Endothelial cell of hepatic sinusoid (primary cell): ENCODE data around the gene SLC1A3.
"Not testable (repeated sequence)": the region's sequence is repeated elsewhere in the genome, so short reads cannot be mapped to it uniquely, and the experiment has no call there.

Experiments
- in situ Hi-C: cut with HindIII; loops from 2 replicates; pipeline ENCODE4 v1.10.0; 2017; ENCODE audit warnings: low sequenced_read_pairs

Gene SLC1A3

GRCh38 chr5:36606428-36607113, at the start of gene SLC1A3:
Gene SLC1A3, plus strand, starts transcription at chr5:36606606. Its CDS starts 1,818 bp downstream, at chr5:36608424.
- in situ Hi-C loops = no loop called here

GRCh38 chr5:36558641-36559040, 47.8 kb upstream of the SLC1A3 start:
- in situ Hi-C loops = no loop called here

- in situ Hi-C loops = no loop called here
These were observed 44.8 kb upstream of the SLC1A3 start for GRCh38 chr5:36561601-36562000.

GRCh38 chr5:36569491-36569890, 36.9 kb upstream of the SLC1A3 start:
- in situ Hi-C loops = no loop called here

GRCh38 chr5:36570301-36571095, 35.9 kb upstream of the SLC1A3 start:
- in situ Hi-C loops = loop anchor here (5.0 kb wide), 1 partner anchor 33 kb away; no protein-coding TSS in a partner anchor

GRCh38 chr5:36571401-36572042, 34.9 kb upstream of the SLC1A3 start:
- in situ Hi-C loops = loop anchor here (5.0 kb wide), 1 partner anchor 34 kb away; no protein-coding TSS in a partner anchor

- in situ Hi-C loops = loop anchor here (5.0 kb wide), 1 partner anchor 36 kb away; no protein-coding TSS in a partner anchor
These were observed 33.0 kb upstream of the SLC1A3 start for GRCh38 chr5:36573438-36573837.

- in situ Hi-C loops = no loop called here
These were observed 31.0 kb upstream of the SLC1A3 start for GRCh38 chr5:36575361-36575781.

GRCh38 chr5:36576721-36577120, 29.7 kb upstream of the SLC1A3 start:
- in situ Hi-C loops = no loop called here

GRCh38 chr5:36579858-36580257, 26.5 kb upstream of the SLC1A3 start:
- in situ Hi-C loops = not testable (repeated sequence)

GRCh38 chr5:36581070-36581469, 25.3 kb upstream of the SLC1A3 start:
- in situ Hi-C loops = no loop called here

- in situ Hi-C loops = no loop called here
These were observed 22.2 kb upstream of the SLC1A3 start for GRCh38 chr5:36584009-36584875.

- in situ Hi-C loops = no loop called here
These were observed 20.7 kb upstream of the SLC1A3 start for GRCh38 chr5:36585701-36586100.

- in situ Hi-C loops = no loop called here
These were observed 19.1 kb upstream of the SLC1A3 start for GRCh38 chr5:36587354-36587753.

- in situ Hi-C loops = not testable (repeated sequence)
These were observed 16.7 kb upstream of the SLC1A3 start for GRCh38 chr5:36589735-36590134.

GRCh38 chr5:36590513-36591286, 15.7 kb upstream of the SLC1A3 start:
- in situ Hi-C loops = no loop called here

- in situ Hi-C loops = no loop called here
These were observed 12.5 kb upstream of the SLC1A3 start for GRCh38 chr5:36593867-36594266.

- in situ Hi-C loops = no loop called here
These were observed 10.2 kb upstream of the SLC1A3 start for GRCh38 chr5:36596247-36596646.

- in situ Hi-C loops = no loop called here
These were observed 9.7 kb upstream of the SLC1A3 start for GRCh38 chr5:36596756-36597155.

GRCh38 chr5:36598045-36598444, 8.4 kb upstream of the SLC1A3 start:
- in situ Hi-C loops = no loop called here
